GM12872 (cell line): ENCODE data around the gene RPTOR.

Experiments
- CTCF ChIP-seq: IDR thresholded peaks from 3 replicates; pipeline ENCODE4 v1.5.1; 2011; ENCODE audit warnings: low read depth, mild to moderate bottlenecking, low read length, moderate library complexity; ENCODE audit not compliant: insufficient read depth

RPTOR gene

GRCh38 chr17:80599546-80600305 is 55.1 kb downstream of the RPTOR start:
- no peak for TF ChIP-seq CTCF

GRCh38 chr17:80601146-80601545 is 56.5 kb downstream of the RPTOR start:
- TF ChIP-seq CTCF, result no peak

GRCh38 chr17:80603396-80603795 is 58.8 kb downstream of the RPTOR start:
- no peak for TF ChIP-seq CTCF

GRCh38 chr17:80604009-80604669 is 59.5 kb downstream of the RPTOR start:
- TF ChIP-seq CTCF, result no peak

- TF ChIP-seq CTCF, result no peak
These were observed 60.0 kb downstream of the RPTOR start for GRCh38 chr17:80604670-80605010.

GRCh38 chr17:80605326-80606066 is 60.9 kb downstream of the RPTOR start:
- no peak for TF ChIP-seq CTCF

- TF ChIP-seq CTCF, result no peak
These were observed 63.7 kb downstream of the RPTOR start for GRCh38 chr17:80608326-80608725.
